Left ventricle myocardium superior (tissue), 1 donor: ENCODE measurements around the gene KCNAB3. TPM values are rescaled to one million over a fixed set of nuclear protein-coding genes. Genes with fewer than 3 reads are reported as not detected.

Source experiments
- ATAC-seq: fragments of 200-7000 bp; cut with Tn5 transposase; one replicate; pipeline ENCODE4 v1.9.1; 2020; ENCODE audit warnings: mild to moderate bottlenecking, moderate library complexity
- DNase-seq: peaks from one replicate; pipeline ENCODE4 v3.0.0-alpha.2; 2020
- intact Hi-C: fragments of 100-400 bp; cut with micrococcal nuclease; formaldehyde crosslinking; loops from one replicate; pipeline ENCODE4 v1.11.0; 2022
- total RNA-seq: library from RNA; stranded (reverse); fragmentation: NEBNext Ultra II Directional; extraction: Animal tissue kit (Norgen Biotek cat#: 25700); gene quantifications from one replicate; pipeline ENCODE4 v1.2.1, GENCODE V29; 2021
- donor health status: DM: no; HTN: yes; CAD: no; lungs with severe emphysema.

The KCNAB3 gene
- total RNA-seq, 1 donor from 2014 or later = 0.52 TPM

- intact Hi-C loops = no loop called here
- ATAC-seq = peak; percentile 43
- DNase-seq = no peak
Measured at GRCh38 chr17:7944326-7944725, 14.7 kb upstream of the KCNAB3 start.

- intact Hi-C loops = no loop called here
- DNase-seq = no peak
Measured at GRCh38 chr17:7943291-7943690, 13.6 kb upstream of the KCNAB3 start.

GRCh38 chr17:7940743-7941142 lies 11.1 kb upstream of the KCNAB3 start:
- intact Hi-C loops = no loop called here
- DNase-seq = no peak
- no peak for ATAC-seq

More at GRCh38 chr17:7943291-7943690, 13.6 kb upstream of the KCNAB3 start:
- ATAC-seq = no peak

GRCh38 chr17:7940034-7940433 lies 10.4 kb upstream of the KCNAB3 start:
- DNase-seq (no peak), ATAC-seq (no peak)
- intact Hi-C loops = no loop called here

GRCh38 chr17:7935859-7936258 lies 6.2 kb upstream of the KCNAB3 start:
- no peak for ATAC-seq
- intact Hi-C loops = no loop called here
- DNase-seq = no peak

GRCh38 chr17:7932949-7933348 lies 3.3 kb upstream of the KCNAB3 start:
- no peak for ATAC-seq
- intact Hi-C loops = no loop called here
- no peak for DNase-seq

- ATAC-seq = peak; percentile 38
- DNase-seq = peak; percentile 37
- intact Hi-C loops = no loop called here
Measured at GRCh38 chr17:7932483-7932891, 2.8 kb upstream of the KCNAB3 start.

GRCh38 chr17:7931709-7932482 lies 2.2 kb upstream of the KCNAB3 start, which contains the start of the genes CNTROB and TRAPPC1:
Gene CNTROB, plus strand, starts transcription at chr17:7932206. Its CDS starts 874 bp downstream, at chr17:7933080.
Gene TRAPPC1, minus strand, starts transcription at chr17:7931946. Its CDS starts 117 bp downstream, at chr17:7931829.
- peak; percentile 99 for ATAC-seq
- intact Hi-C loops = no loop called here

GRCh38 chr17:7930841-7931631 lies 1.4 kb upstream of the KCNAB3 start:
- intact Hi-C loops = no loop called here
- no peak for DNase-seq
- ATAC-seq = no peak

More at GRCh38 chr17:7931709-7932482, 2.2 kb upstream of the KCNAB3 start, which contains the start of the genes CNTROB and TRAPPC1:
- peak; percentile 100 for DNase-seq

- no peak for DNase-seq
- no peak for ATAC-seq
- intact Hi-C loops = no loop called here
Measured at GRCh38 chr17:7927596-7927995, 2.1 kb downstream of the KCNAB3 start.

GRCh38 chr17:7922845-7923628 lies 6.6 kb downstream of the KCNAB3 start:
- intact Hi-C loops = no loop called here
- DNase-seq (peak; percentile 90), ATAC-seq (peak; percentile 95)

GRCh38 chr17:7922269-7922844 lies 7.3 kb downstream of the KCNAB3 start:
- ATAC-seq (no peak), DNase-seq (no peak)
- intact Hi-C loops = no loop called here

- intact Hi-C loops = loop anchor here (10.0 kb wide), 2 partner anchors 52 to 128 kb away; no protein-coding TSS in a partner anchor
- no peak for ATAC-seq
- no peak for DNase-seq
Measured at GRCh38 chr17:7916808-7917207, 12.8 kb downstream of the KCNAB3 start.

GRCh38 chr17:7916385-7916682 lies 13.3 kb downstream of the KCNAB3 start:
- intact Hi-C loops = loop anchor here (10.0 kb wide), 2 partner anchors 52 to 128 kb away; no protein-coding TSS in a partner anchor
- no peak for DNase-seq
- no peak for ATAC-seq

- ATAC-seq = peak; percentile 93
- DNase-seq = peak; percentile 94
- intact Hi-C loops = loop anchor here (10.0 kb wide), 2 partner anchors 51 to 129 kb away; no protein-coding TSS in a partner anchor
Measured at GRCh38 chr17:7915611-7916384, 13.9 kb downstream of the KCNAB3 start, which contains the start of gene RNF227. Gene RNF227, minus strand, starts transcription at chr17:7916289. Its CDS starts 94 bp downstream, at chr17:7916195.

- peak; percentile 5 for ATAC-seq
- intact Hi-C loops = loop anchor here (10.0 kb wide), 2 partner anchors 50 to 130 kb away; no protein-coding TSS in a partner anchor
- DNase-seq = no peak
Measured at GRCh38 chr17:7915179-7915610, 14.5 kb downstream of the KCNAB3 start.

GRCh38 chr17:7912927-7913524 lies 16.6 kb downstream of the KCNAB3 start:
- DNase-seq = no peak
- ATAC-seq = peak; percentile 20
- intact Hi-C loops = loop anchor here (10.0 kb wide), 2 partner anchors 48 to 132 kb away; no protein-coding TSS in a partner anchor
